ENCODE data around the gene AARS2.

The AARS2 gene

GRCh38 chr6:44275749-44276648 is 37.1 kb downstream of the AARS2 start:
- DNase-seq (ENCODE audit: low spot score): no peak

GRCh38 chr6:44275271-44275748 is 37.8 kb downstream of the AARS2 start:
- DNase-seq (ENCODE audit: low spot score): no peak

- no peak for DNase-seq (ENCODE audit: low spot score)
Measured at GRCh38 chr6:44273617-44274016, 39.5 kb downstream of the AARS2 start.

GRCh38 chr6:44272999-44273566 is 40.1 kb downstream of the AARS2 start:
- DNase-seq (ENCODE audit: low spot score): no peak

GRCh38 chr6:44272529-44272928 is 40.6 kb downstream of the AARS2 start:
- no peak for DNase-seq (ENCODE audit: low spot score)

GRCh38 chr6:44271914-44272313 is 41.2 kb downstream of the AARS2 start:
- DNase-seq (ENCODE audit: low spot score): no peak

GRCh38 chr6:44271406-44271723 is 41.8 kb downstream of the AARS2 start:
- DNase-seq (ENCODE audit: low spot score): no peak

- DNase-seq (ENCODE audit: low spot score): no peak
Measured at GRCh38 chr6:44270526-44271405, 42.4 kb downstream of the AARS2 start.

- DNase-seq (ENCODE audit: low spot score): no peak
Measured at GRCh38 chr6:44269921-44270525, 43.1 kb downstream of the AARS2 start, which contains the start of gene TMEM151B. Gene TMEM151B (plus strand): TSS chr6:44270450. CDS start chr6:44270743, 293 bp downstream.

GRCh38 chr6:44269178-44269920 is 43.8 kb downstream of the AARS2 start:
- no peak for DNase-seq (ENCODE audit: low spot score)

GRCh38 chr6:44268095-44268628 is 45.0 kb downstream of the AARS2 start:
- peak; percentile 71 for DNase-seq (ENCODE audit: low spot score)

- DNase-seq (ENCODE audit: low spot score): no peak
Measured at GRCh38 chr6:44267252-44267651, 45.9 kb downstream of the AARS2 start.

GRCh38 chr6:44266347-44266746 is 46.8 kb downstream of the AARS2 start:
- no peak for DNase-seq (ENCODE audit: low spot score)

- DNase-seq (ENCODE audit: low spot score): no peak
Measured at GRCh38 chr6:44265722-44266233, 47.4 kb downstream of the AARS2 start.

- DNase-seq (ENCODE audit: low spot score): peak; percentile 88
Measured at GRCh38 chr6:44265007-44265721, 48.0 kb downstream of the AARS2 start, which contains the start of gene NFKBIE. Gene NFKBIE (minus strand): TSS chr6:44265551. CDS start chr6:44265346, 205 bp downstream.

- peak; percentile 91 for DNase-seq (ENCODE audit: low spot score)
Measured at GRCh38 chr6:44264154-44265006, 48.8 kb downstream of the AARS2 start.

- peak; percentile 58 for DNase-seq (ENCODE audit: low spot score)
Measured at GRCh38 chr6:44263354-44264100, 49.6 kb downstream of the AARS2 start.

Measured in NAMALWA (cell line).